Left hindlimb (tissue), 1 donor: ENCODE results near the gene ITGB3BP.
A peak's percentile ranks its signal among the peaks of the same experiment; 100 is the strongest.
"Not testable (repeated sequence)": the region's sequence is repeated elsewhere in the genome, so short reads cannot be mapped to it uniquely, and the experiment has no call there.

Experiments
- DNase-seq: peaks from one replicate; pipeline ENCODE4 v3.0.0-alpha.2; 2018

Gene ITGB3BP, protein sequence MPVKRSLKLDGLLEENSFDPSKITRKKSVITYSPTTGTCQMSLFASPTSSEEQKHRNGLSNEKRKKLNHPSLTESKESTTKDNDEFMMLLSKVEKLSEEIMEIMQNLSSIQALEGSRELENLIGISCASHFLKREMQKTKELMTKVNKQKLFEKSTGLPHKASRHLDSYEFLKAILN

DNA sequence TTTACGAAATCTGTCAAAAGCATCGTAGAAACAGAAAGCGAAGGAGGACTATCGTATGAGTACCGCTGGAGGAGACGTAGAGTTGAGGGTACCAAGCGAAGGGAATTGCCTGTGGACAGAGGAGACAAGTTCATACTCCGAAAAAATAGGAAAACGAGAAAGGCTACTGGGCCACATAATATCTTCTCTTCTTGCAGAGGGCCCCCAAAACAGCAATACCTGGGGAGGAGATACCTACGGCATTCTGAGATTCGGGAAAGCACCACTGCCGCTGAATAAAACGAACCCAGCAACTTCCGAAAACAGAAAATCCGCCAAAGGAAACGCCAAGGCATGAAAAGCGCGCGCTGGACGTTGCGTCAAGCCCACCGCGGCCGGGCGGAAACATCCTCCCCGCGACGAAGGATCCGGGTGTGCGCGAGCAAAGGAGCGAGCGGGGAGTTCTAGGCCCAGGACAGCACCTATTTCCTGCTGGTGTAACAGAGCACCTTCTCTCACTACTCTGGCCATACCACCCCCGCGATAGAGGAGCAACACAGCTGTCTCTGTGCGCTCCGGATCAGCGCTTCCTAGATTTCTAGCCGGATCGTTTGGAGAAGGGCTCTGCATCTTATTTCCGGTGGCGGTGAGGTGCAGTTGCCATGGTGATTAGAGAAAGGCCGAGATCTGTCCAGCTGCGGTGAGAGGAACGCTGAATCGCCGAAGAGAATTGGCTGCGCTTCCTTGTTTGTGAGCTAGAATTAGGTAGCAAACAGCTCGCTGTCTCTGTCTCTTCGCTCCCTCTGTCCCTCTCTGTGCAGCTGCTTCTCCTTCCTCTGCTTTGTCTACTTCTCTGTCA is at the start of gene ITGB3BP, which contains the start of gene EFCAB7:
ITGB3BP (minus strand) TSS at position 335 of the 838 bp plus-strand sequence; CDS start at position 243, 92 bp downstream.
EFCAB7 (plus strand) TSS at position 635 of the 838 bp plus-strand sequence. CDS start 2,048 bp downstream, outside the sequence.
- DNase-seq: peak; percentile 91

DNA sequence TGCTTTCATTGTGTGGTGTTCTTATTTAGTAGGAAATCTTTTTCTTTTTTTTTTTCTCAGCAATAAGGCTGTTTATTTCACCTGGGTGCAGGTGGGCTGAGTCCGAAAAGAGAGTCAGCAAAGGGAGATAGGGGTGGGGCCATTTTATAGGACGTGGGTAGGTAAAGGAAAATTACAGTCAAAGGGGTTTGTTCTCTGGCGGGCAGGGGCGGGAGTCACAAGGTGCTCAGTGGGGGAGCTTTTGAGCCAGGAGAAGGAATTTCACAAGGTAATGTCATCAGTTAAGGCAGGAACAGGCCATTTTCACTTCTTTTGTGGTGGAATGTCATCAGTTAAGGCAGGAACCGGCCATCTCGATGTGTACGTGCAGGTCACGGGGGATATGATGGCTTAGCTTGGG is 49.7 kb upstream of the ITGB3BP start:
- DNase-seq: not testable (repeated sequence)

DNA sequence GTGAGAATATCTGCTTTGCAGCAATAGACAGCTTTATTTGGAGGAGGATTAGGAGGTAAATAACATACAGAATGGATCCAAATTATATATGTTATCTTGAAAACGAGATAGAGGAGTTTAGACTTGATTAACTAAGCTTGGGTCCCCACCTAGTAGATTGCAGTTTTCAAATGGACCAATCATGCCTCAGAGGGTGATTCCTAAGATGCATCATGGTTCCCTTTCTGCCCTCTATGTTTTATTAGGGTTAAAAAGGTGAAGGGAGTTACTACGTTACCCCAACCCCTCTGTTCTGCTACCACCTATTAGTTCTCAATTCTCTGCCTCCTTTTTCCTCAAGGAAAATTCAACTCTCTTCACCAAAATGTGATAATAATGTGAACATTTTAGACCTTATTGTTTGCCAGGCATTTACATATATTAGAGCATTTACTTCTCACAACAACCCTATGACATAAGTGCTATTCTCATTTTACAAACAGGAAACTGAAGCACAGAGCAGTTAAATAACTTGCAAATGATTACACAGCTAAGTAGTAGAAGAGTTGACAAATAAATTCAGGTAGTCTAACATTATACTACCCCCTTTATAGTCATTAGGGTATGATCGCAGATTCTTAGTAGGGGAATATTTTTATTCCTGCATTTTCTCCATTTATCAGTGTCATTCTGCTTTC is 46.8 kb upstream of the ITGB3BP start:
- DNase-seq: no peak

DNA sequence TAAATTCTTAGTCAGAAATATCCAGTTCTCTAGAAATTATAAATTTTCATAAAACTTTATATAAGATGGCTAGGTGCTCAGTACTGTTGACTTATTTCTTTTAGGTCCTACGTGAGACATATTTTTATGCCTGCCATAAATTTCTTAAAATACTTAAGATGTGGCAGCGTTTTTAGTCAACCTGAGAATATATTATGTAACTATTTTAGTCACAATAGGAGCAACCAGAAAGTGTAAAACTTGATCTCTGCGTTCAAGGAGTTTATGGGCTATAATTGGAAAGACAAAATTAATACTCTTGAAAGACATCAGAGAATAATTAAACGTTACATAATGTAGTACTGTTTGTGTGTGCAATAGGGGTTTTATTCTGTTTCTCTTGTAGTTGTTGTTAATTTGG is 46.0 kb upstream of the ITGB3BP start:
- no peak for DNase-seq

DNA sequence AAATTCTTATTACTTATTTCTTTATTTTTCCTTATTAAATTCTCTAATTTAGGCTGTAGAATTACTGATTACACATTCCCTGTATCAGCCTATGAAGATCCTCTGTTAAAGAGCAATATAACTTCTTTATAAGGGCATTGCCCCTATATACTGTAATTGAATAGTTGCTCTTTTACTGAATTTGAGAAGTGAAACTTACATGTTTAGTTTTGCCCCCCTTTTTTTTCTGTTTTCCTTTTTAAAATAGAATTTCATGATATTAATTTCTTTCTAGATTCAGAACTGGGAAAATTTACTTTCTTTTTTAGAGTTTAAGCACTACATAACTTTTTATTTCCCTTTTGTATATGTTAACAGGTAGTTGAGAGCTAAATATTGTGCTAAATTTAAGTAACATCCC is 40.7 kb upstream of the ITGB3BP start:
- no peak for DNase-seq

DNA sequence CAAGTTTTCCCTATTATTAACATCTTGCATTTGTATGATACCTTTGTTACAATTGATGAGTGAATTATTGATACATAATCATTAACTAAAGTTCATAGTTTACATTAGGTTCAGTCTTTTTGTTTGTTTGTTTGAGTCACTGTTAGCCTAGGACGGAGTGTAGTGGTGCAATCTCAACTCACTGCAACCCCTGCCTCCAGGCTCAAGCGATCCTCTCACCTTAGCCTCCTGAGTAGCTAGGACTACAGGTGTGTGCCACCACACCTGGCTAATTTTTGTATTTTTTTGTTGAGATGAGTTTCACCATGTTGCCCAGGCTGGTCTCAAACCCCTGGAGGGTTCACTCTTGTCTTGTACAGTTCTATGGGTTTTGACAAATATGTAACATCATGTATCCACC is 36.3 kb upstream of the ITGB3BP start:
- no peak for DNase-seq

DNA sequence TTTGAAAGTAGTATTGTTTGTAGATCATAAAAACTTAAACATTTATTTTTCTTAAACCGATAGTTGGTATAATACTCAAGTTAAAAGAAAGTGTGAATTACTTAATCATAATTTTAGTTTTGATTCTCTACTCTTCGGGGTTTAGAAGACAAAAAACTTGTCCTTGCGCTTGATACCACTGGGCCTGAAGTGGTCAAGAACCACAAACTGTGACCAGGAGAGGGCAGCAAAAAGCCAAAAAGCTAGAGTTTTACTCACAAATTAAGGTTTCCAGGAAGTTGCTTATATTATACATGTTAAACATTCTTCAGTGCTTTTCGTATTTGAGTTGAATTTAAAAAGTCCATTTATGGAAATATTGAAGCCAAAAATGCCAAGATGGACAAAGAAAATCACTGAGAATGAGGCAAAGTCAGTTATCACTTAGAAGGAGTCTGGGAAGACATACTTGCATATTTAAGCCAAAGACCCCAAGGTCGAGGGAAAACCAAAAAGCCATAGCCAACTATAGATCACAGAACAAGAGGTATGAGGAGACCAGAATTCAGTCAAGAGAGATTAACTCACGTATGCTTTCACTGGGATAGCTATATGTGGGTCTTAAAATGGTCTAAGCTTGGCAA is 34.5 kb upstream of the ITGB3BP start:
- no peak for DNase-seq

DNA sequence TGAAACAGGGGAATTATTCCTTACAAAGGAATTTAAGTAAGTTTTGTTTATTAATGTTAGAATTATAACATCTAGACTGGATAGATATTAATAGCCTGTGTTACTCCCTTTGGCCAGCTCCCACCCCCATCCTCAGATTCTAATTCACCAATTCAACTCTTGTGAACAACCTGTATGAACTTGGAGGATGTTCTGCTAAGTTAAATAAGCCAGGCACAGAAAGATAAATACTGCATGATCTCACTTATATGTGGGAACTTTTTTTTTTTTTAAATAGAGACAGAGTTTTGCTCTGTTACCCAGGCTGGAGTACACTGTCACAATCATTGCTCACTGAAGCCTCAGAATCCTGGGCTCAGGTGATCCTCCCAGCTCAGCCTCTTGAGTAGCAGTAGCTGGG is 32.5 kb upstream of the ITGB3BP start:
- no peak for DNase-seq

DNA sequence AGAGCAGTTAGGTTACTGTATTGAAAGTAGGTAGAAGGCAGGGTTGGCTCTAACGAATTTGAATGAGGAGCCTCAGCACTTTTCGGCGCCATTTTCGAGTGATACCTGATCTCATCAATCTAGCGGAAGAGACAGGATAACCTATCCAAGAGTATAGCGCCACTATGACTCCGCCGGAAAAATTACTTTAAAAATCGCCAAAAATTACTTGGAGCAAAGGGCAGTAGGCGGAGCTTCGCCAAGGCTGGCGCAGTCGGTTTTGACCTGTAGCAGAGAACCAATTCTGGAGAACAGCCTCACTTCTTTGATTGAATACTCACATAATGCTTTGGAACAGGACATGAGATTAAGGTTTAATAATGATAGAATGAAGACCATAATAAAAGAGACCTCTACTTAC is 25.9 kb upstream of the ITGB3BP start:
- DNase-seq: no peak

DNA sequence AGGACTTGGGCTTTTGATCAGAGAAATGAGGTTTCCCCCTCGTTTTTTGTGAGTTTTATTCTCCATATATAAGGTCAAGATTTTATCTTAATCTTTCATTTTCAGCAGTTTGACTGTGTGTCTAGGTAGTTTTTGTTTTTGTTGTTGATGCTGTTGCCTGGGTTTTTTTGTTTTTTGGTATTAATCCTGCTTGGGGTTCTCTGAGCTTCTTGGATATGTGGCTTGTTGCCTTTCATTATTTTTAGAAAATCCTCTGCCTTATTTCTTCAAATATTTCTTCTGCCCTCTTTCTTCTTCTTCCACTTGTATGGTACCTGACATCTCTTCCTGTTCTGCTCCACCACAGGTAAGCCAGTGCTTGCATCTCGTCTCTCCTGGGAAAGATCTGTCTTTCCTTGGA is 25.3 kb upstream of the ITGB3BP start:
- DNase-seq: no peak

DNA sequence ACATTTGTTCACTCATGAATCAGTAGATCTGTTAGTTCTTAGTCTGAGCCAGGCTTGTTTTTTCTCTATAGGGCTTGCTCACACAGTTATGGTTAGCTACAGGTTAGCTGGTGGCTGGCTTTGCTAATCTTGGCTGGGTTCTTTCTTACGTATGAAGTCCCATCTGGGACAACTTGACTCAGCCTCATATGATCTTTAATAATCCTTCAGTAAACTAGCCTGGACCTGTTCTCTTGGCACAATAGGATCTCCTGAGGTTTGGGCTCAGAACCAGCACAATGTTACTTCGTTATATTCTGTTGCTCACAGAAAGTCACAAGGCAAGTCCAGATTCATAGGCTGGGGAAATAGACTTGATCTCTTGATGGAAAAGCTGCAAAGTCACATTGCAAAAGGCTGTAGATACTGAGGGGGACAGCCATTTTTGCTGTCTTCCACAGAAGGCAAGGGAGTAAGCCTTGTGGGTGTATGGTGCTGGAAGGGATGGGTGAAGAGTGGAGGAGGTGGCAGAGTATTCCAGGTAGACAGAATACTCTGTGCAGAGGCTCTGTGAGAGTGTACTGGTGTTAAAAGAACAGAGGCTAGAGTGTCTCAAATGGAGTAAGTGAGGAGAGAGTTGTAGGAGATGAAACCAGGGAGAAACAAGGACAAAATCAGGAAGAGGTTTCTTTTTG is 24.7 kb upstream of the ITGB3BP start:
- no peak for DNase-seq

DNA sequence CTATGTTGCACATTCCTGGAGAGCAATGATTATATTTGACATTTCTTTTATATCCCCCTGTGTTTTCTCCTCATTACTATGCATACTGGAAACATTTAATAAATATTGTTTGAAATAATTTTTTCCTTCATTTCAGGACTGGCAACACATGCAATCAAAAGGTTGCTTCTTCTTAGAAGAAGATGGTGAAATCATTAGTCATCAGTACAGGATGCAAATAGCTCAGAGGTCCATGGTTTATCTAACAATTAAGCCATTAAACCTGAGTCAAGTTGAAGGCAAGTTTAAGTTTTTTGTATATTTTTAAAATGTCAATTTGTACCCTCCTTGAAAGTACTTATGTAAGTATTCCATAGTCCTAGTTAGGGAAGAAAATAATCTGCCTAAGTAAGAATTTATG is 22.8 kb upstream of the ITGB3BP start:
- no peak for DNase-seq

DNA sequence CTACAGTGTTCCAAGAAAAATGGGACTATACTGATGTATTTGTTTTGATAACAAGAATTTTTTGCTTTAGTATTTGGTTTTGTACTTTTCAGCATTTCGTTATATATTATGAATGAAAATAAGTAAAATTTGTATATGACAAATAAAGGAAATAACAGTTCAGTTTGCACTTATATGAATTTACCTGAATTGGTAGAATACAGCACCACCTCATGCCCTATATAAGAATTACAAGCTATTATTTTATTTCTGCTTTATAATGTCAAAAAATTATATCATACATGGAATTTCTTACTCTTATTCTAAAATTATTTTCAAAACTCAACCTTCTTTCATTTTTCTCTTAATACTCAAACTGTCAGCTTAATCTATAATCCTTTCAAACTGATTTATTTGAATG is 14.9 kb upstream of the ITGB3BP start:
- DNase-seq: no peak

DNA sequence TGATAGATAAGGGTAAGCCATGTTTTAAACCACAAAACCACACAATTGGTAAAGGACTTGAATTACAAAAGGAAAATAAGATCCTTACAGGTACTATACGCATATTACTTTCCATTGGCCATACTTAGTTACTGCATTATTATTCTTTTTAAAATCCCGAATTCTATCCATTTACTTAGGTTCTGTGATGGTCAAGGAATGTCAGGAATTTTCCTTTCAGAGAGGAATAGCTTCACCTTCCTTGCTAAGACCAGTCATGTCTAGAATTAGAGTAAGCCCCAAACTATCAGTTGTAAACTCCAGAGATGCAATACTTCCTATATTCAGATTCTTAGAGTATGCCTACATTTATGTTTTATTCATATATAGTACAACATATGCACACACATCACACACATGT is 14.0 kb upstream of the ITGB3BP start:
- no peak for DNase-seq

DNA sequence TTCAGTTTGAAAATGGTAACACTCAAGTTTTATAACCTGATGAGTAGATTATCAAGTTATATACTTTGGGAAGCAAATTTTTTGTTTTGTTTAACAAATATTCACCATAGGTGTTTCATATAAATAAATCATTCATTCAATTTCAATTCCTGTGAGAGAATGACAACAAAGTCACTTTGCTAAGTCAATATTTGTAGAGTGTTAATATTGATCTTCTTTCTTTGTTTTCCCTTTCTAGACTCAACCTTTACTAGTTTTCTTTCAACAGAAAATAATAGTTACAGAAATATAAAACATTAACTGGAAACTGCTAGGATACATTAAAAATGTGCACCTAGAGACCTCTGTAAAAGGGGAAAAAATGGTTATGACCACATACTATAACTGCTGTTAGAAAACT is 11.4 kb upstream of the ITGB3BP start:
- no peak for DNase-seq

DNA sequence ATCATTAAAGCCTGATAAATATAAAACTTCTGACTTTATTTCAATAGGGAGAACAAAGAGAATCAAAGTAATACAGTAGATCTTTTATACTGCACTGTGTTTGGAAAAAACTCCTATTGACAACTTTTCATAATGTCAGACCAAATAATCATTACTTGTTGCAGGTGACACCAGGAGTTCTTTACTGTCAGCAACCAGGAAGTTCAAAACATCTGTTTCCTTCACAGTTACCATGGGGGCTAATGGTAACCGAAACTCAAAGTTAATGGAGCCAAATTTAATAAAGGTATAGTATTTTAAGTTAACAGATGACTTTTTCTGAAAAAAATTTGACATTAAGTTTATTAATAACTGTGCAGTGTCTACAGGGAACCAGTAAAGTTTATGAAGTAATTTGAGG is 10.9 kb upstream of the ITGB3BP start:
- DNase-seq: no peak

DNA sequence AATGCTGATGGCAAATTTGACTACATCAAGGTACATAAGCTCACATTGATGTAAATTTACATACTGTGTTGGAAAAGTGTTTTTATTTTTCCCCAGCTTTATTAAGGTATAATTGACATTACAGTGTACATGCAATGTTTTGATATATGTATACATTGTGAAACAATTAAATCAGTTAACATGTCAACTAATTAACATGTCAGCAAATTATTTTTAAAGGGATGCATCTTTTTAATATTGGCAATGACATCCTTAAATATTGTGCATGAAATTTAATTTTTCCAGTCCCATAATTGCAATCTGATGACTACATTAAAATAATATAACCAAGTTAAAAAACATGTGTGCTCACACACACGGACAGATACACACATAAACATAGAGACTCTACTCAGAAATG is 9.7 kb upstream of the ITGB3BP start:
- no peak for DNase-seq

DNA sequence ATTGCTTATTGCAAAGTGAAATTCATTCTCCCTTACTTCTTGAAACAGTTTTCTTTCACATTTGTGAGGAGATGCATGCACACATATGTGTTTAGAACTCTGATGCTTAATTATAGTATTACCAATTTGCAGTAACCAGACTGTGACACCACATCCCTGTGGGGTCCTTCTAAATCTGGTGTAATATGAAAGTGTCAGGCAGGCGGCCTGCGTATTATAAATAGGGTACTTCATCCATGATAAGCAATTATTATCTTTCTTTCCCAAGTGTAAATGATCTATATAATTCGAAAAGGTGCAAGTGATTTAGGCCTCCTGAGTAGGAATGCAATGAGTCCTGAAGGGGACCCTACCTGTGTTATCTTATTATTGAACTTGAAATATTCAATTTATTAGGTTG is 1.2 kb upstream of the ITGB3BP start:
- no peak for DNase-seq

DNA sequence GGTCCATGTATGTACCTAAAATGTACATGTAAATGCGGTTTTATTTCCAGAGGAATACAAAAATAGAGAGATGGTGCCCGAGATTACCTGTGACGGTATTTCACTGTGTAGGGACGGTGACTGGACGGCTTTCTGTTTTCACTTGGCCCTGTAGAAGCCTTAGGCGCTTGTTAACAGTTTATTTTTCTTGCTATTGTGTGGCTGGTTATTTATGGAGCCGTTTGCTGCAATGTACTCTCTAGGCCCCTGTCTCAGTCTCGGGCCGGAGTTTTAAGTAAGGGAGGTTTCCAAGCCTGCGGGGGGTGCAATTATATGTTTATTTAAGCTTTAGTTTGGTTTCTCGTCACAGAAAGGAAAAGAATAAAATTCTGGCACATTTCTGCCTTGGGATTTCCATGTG is 713 bp upstream of the ITGB3BP start:
- DNase-seq: no peak

DNA sequence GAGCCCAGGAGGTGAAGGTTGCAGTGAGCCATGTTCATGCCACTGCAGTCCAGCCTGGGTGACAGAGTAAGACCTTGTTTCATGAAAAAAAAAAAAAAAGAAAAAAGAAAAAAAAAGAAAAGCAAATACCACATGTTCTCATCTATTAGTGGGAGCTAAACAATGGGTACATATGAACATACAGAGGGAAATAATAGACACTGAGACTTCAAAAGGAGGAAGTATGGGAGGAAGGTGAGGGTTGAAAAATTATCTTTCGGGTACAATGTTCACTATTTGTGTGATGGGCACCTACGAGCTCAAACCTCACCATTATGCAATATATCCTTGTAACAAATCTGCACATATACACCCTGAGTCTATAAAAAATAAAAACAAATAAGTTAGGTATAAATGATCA is 6.4 kb downstream of the ITGB3BP start:
- DNase-seq: no peak

DNA sequence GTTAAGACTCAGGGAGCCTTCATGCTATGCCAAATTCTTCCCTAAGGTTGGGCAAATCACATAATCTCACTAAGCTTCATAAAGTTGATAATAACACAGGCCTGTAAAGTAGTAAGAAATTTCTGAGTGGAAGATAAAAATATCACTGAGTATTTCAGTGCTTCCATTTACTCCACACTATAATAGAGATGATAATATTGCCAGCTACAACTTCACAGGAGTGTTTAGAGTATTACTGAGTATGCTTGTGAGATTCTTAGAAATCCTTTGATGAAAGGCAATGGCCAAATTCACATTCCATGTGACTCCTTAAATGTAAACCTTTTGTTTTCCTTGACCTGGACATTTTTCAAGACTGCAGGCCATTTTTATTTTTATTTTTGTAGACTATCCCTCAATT is 10.4 kb downstream of the ITGB3BP start:
- DNase-seq: no peak

DNA sequence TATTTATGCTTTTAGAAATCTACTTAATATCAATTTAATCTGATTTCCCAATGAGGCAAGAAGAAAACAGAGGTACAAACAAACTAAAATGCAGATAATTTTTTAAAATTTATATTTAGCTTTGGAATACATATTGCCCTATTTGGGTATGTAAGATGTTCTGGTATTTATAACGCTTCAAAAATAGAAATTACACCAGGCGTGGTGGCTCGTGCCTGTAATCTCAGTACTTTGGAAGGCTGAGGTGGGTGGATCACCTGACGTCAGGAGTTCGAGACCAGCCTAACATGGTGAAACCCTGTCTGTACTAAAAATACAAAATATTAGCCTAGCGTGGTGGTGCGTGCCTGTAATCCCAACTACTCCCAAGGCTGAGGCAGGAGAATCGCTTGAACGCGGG is 13.3 kb downstream of the ITGB3BP start:
- DNase-seq: no peak

DNA sequence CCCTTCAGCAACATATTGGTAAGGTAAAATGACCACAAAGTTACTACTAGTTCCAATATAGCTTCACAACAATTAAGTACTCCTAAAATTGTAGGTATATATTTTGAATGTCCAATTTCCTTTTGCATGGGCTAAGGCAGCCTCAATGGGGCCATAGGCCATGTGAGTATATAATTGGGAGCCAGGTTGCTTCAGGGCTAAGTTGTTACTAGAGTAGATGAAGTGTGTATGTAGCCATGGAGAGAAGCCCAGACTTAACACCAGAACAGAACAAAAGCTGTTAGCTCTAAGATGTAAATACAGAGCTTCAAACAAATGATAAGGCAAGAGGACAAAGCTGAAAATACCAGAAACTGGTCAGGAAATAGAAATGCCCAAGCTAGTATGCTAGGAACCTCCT is 16.2 kb downstream of the ITGB3BP start:
- no peak for DNase-seq
